Measurements from ENCODE around the gene GPANK1. TPM values are rescaled to one million over a fixed set of nuclear protein-coding genes. Genes with fewer than 3 reads are reported as not detected.

The GPANK1 gene
- total RNA-seq, 4 donors from 2014 or later = 15.8 to 21.0 (median 19.4) TPM

- DNase-seq (ENCODE audit: extremely low spot score) = no peak
These were observed 24.7 kb upstream of the GPANK1 start for GRCh38 chr6:31689249-31690110.

GRCh38 chr6:31687860-31688693 is 23.3 kb upstream of the GPANK1 start:
- Histone ChIP-seq H3K27ac (replicated peaks in 1 of 4) (no peak overlapping the region), H3K4me3 (no peak overlapping the region), H3K36me3 (peaks cover 43 to 86% (median 77%) of the 10 kb centered on the region in 4 donors), H3K27me3 (no peaks in the 10 kb centered on the region), H3K4me1 (peaks cover 0 to 7% (median 6%) of the 10 kb centered on the region in 4 donors), H3K9me3 (no peaks in the 10 kb centered on the region)
- DNase-seq (ENCODE audit: extremely low spot score) = no peak
- intact Hi-C loops (cut with DNase I) = loop anchor here (10.0 kb wide), 1 partner anchor 177 kb away; the partner anchor contains the start of gene NEU1
- TF ChIP-seq POLR2A (IDR thresholded peaks at IDR 0.05; ENCODE audit: low read depth) = no peak
- TF ChIP-seq CTCF (IDR thresholded peaks at IDR 0.05) = no peak
- TF ChIP-seq EP300 (IDR thresholded peaks at IDR 0.05) = no peak
- TF ChIP-seq POLR2AphosphoS5 (IDR thresholded peaks at IDR 0.05) = no peak
- 79% methylated on average over 14 of the region's 14 CpGs for WGBS

More at GRCh38 chr6:31689249-31690110, 24.7 kb upstream of the GPANK1 start:
- no peaks in the 10 kb centered on the region for H3K9me3 ChIP-seq
- H3K27me3 ChIP-seq = no peaks in the 10 kb centered on the region
- intact Hi-C loops (cut with DNase I) = loop anchor here (10.0 kb wide), 1 partner anchor 175 kb away; the partner anchor contains the start of gene NEU1
- 83% methylated on average over 9 of the region's 11 CpGs for WGBS
- H3K4me1 ChIP-seq = no peaks in the 10 kb centered on the region
- no peak overlapping the region for H3K4me3 ChIP-seq
- TF ChIP-seq POLR2AphosphoS5 (IDR thresholded peaks at IDR 0.05) = no peak
- no peak for TF ChIP-seq POLR2A (IDR thresholded peaks at IDR 0.05; ENCODE audit: low read depth)
- peak in 1 of 3 experiments; percentile 23 for TF ChIP-seq CTCF (IDR thresholded peaks at IDR 0.05)
- TF ChIP-seq EP300 (IDR thresholded peaks at IDR 0.05) = no peak
- no peak overlapping the region for H3K27ac ChIP-seq (replicated peaks in 1 of 4)
- H3K36me3 ChIP-seq = peaks cover 55 to 96% (median 91%) of the 10 kb centered on the region in 4 donors

- H3K36me3 ChIP-seq = peaks cover 39 to 79% (median 70%) of the 10 kb centered on the region in 4 donors
- H3K4me1 ChIP-seq = peaks cover 0 to 11% (median 10%) of the 10 kb centered on the region in 4 donors
- intact Hi-C loops (cut with DNase I) = loop anchor here (10.0 kb wide), 1 partner anchor 177 kb away; the partner anchor contains the start of gene NEU1
- no peak overlapping the region for H3K4me3 ChIP-seq
- H3K27me3 ChIP-seq = no peaks in the 10 kb centered on the region
- no peak for DNase-seq (ENCODE audit: extremely low spot score)
- 77% methylated on average over 8 of the region's 8 CpGs for WGBS
- TF ChIP-seq POLR2AphosphoS5 (IDR thresholded peaks at IDR 0.05) (no peak), CTCF (IDR thresholded peaks at IDR 0.05) (no peak), POLR2A (IDR thresholded peaks at IDR 0.05; ENCODE audit: low read depth) (no peak)
- H3K9me3 ChIP-seq = no peaks in the 10 kb centered on the region
- H3K27ac ChIP-seq (replicated peaks in 1 of 4) = no peak overlapping the region
These were observed 22.5 kb upstream of the GPANK1 start for GRCh38 chr6:31687321-31687720.

GRCh38 chr6:31686483-31686882 is 21.7 kb upstream of the GPANK1 start:
- WGBS = 77% methylated on average over 5 of the region's 5 CpGs
- Histone ChIP-seq H3K27me3 (no peaks in the 10 kb centered on the region), H3K9me3 (no peaks in the 10 kb centered on the region), H3K4me3 (no peak overlapping the region), H3K4me1 (peaks cover 0 to 16% (median 15%) of the 10 kb centered on the region in 4 donors), H3K27ac (replicated peaks in 1 of 4) (no peak overlapping the region), H3K36me3 (peaks cover 36 to 71% (median 61%) of the 10 kb centered on the region in 4 donors)
- no peak for DNase-seq (ENCODE audit: extremely low spot score)
- intact Hi-C loops (cut with DNase I) = loop anchor here (10.0 kb wide), 1 partner anchor 178 kb away; the partner anchor contains the start of gene NEU1
- TF ChIP-seq CTCF (IDR thresholded peaks at IDR 0.05) (no peak), POLR2AphosphoS5 (IDR thresholded peaks at IDR 0.05) (no peak), POLR2A (IDR thresholded peaks at IDR 0.05; ENCODE audit: low read depth) (no peak), EP300 (IDR thresholded peaks at IDR 0.05) (no peak)
